K562 (cell line): ENCODE results near the gene CHRNE. TPM values are rescaled to one million over a fixed set of nuclear protein-coding genes. Genes with fewer than 3 reads are reported as not detected.

Experiments
- CREB3 ChIP-seq: fragments of 450-650 bp; conservative IDR thresholded peaks from 2 replicates; pipeline ENCODE4 v1.6.1; 2016; ENCODE audit warnings: missing genetic modification characterization, low read depth, mild to moderate bottlenecking, missing compliant biosample characterization, moderate library complexity
- MGA ChIP-seq: fragments of 450-650 bp; IDR thresholded peaks from 2 replicates; pipeline ENCODE4 v1.6.1; 2016; ENCODE audit warnings: mild to moderate bottlenecking, moderate library complexity
- RERE ChIP-seq: sonication (generic); formaldehyde crosslinking; IDR thresholded peaks from 2 replicates; pipeline ENCODE4 v1.8.0; 2023; ENCODE audit warnings: missing genetic modification reagents, mild to moderate bottlenecking, borderline replicate concordance
- polyA plus RNA-seq, 8 experiments: library from polyadenylated mRNA; depleted of rRNA in 4 of 8; stranded (reverse) in 5 of 8; unstranded in 3 of 8; fragments of >200 nt; fragmentation: Nextera tagmentation in 2 of 8; fragmentation: Illumina TruSeq in 1 of 8; extraction: Ambion mirVana in 2 of 8; extraction: Trizol in 1 of 8; gene quantifications; 2 replicates each; pipeline versions ENCODE4 v1.2.1 to v1.2.3, GENCODE V29; 2011 to 2014; ENCODE audit warnings: inconsistent platforms in 1 of 8, missing spikeins in 1 of 8
- total RNA-seq, 7 experiments: library from RNA; depleted of rRNA in 6 of 7; stranded (reverse); fragments of >200 nt in 6 of 7; fragmentation: Illumina TruSeq in 2 of 7; extraction: Trizol in 2 of 7; gene quantifications; 2 replicates each; pipeline versions ENCODE4 v1.2.1 to v1.2.3, GENCODE V29; 2011 to 2021; ENCODE audit warnings: low replicate concordance in 1 of 7

CHRNE gene
- total and polyA plus RNA-seq, 9 of the 15 experiments (the other 6 are each of a cell fraction or from before 2014, with no cell fraction given) = not detected

GRCh38 chr17:4944554-4945175 lies 41.8 kb upstream of the CHRNE start (continued):
- TF ChIP-seq MGA = no peak
- TF ChIP-seq RERE (CRISPR knock-in tag) = no peak
- TF ChIP-seq CREB3 (tag) = no peak
